ENCODE results near the gene OXNAD1.

Gene OXNAD1

GRCh38 chr3:16346413-16347081, 81.5 kb downstream of the OXNAD1 start:
- Histone ChIP-seq H3K4me1 (ENCODE audit: low read length) (no peaks in the 10 kb centered on the region), H3K4me2 (ENCODE audit: low read depth, low read length) (no peak overlapping the region), H4K20me1 (ENCODE audit: insufficient read depth, low read length) (no peaks in the 10 kb centered on the region), H3K9ac (ENCODE audit: low read length) (no peak overlapping the region), H3K79me2 (ENCODE audit: low read length) (no peaks in the 10 kb centered on the region), H3K27ac (ENCODE audit: low read length) (no peak overlapping the region), H3F3A (ENCODE audit: insufficient read depth, low read length) (no peaks in the 10 kb centered on the region), H2AFZ (ENCODE audit: low read length) (no peak overlapping the region), H3K4me3 (ENCODE audit: low read length) (no peak overlapping the region), H3K9me3 (replicated peaks; ENCODE audit: insufficient read depth, low read length) (no peaks in the 10 kb centered on the region), H3K9me2 (replicated peaks; ENCODE audit: insufficient read depth, low read length) (no peaks in the 10 kb centered on the region), H3K36me3 (replicated peaks; ENCODE audit: insufficient read depth, low read length) (no peaks in the 10 kb centered on the region), H3K27me3 (replicated peaks; ENCODE audit: insufficient read depth, low read length) (no peaks in the 10 kb centered on the region)
- TF ChIP-seq, protein P1, sequence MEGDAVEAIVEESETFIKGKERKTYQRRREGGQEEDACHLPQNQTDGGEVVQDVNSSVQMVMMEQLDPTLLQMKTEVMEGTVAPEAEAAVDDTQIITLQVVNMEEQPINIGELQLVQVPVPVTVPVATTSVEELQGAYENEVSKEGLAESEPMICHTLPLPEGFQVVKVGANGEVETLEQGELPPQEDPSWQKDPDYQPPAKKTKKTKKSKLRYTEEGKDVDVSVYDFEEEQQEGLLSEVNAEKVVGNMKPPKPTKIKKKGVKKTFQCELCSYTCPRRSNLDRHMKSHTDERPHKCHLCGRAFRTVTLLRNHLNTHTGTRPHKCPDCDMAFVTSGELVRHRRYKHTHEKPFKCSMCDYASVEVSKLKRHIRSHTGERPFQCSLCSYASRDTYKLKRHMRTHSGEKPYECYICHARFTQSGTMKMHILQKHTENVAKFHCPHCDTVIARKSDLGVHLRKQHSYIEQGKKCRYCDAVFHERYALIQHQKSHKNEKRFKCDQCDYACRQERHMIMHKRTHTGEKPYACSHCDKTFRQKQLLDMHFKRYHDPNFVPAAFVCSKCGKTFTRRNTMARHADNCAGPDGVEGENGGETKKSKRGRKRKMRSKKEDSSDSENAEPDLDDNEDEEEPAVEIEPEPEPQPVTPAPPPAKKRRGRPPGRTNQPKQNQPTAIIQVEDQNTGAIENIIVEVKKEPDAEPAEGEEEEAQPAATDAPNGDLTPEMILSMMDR (IDR thresholded peaks at IDR 0.05; ENCODE audit: low read length): no peak
- no peak for TF ChIP-seq EZH2phosphoT487 (IDR thresholded peaks at IDR 0.05; ENCODE audit: low read length)
- no peak for TF ChIP-seq EZH2 (optimal IDR thresholded peaks at IDR 0.05; ENCODE audit: low read depth, low read length)
- no peak for DNase-seq

DNA sequence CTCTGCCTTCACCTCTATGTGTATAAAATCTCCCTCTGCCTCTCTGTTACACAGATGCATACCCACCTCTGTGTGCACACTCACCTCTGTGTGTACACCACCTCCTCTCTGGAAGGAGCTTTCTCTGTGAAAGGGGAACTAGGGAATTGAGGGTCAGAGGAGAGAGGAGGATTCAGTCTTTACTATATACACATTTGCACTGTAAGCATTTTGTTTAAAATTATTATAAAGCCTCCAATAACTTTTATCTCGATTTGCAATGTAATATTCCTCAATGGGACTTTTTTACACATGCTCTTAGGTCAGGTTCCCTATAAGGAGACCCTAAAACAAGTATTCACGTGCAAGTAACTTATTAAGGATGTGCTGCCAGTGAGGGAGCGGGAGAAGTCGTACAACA, 82.5 kb downstream of the OXNAD1 start:
- TF ChIP-seq EZH2 (optimal IDR thresholded peaks at IDR 0.05; ENCODE audit: low read depth, low read length): no peak
- no peak for TF ChIP-seq EZH2phosphoT487 (IDR thresholded peaks at IDR 0.05; ENCODE audit: low read length)
- TF ChIP-seq, protein P1 (IDR thresholded peaks at IDR 0.05; ENCODE audit: low read length): no peak
- Histone ChIP-seq H4K20me1 (ENCODE audit: insufficient read depth, low read length) (no peaks in the 10 kb centered on the region), H2AFZ (ENCODE audit: low read length) (no peak overlapping the region), H3K79me2 (ENCODE audit: low read length) (no peaks in the 10 kb centered on the region), H3K9me3 (replicated peaks; ENCODE audit: insufficient read depth, low read length) (no peaks in the 10 kb centered on the region), H3K9ac (ENCODE audit: low read length) (no peak overlapping the region), H3K27ac (ENCODE audit: low read length) (no peak overlapping the region), H3K4me1 (ENCODE audit: low read length) (no peaks in the 10 kb centered on the region), H3K4me3 (ENCODE audit: low read length) (no peak overlapping the region), H3K4me2 (ENCODE audit: low read depth, low read length) (no peak overlapping the region), H3K9me2 (replicated peaks; ENCODE audit: insufficient read depth, low read length) (no peaks in the 10 kb centered on the region), H3F3A (ENCODE audit: insufficient read depth, low read length) (no peaks in the 10 kb centered on the region), H3K27me3 (replicated peaks; ENCODE audit: insufficient read depth, low read length) (no peaks in the 10 kb centered on the region), H3K36me3 (replicated peaks; ENCODE audit: insufficient read depth, low read length) (no peaks in the 10 kb centered on the region)
- DNase-seq: no peak

GRCh38 chr3:16349986-16350596, 85.1 kb downstream of the OXNAD1 start:
- H3K79me2 ChIP-seq (ENCODE audit: low read length): no peaks in the 10 kb centered on the region

More at GRCh38 chr3:16349986-16350596, 85.1 kb downstream of the OXNAD1 start:
- no peak for DNase-seq
- no peak overlapping the region for H3K4me3 ChIP-seq (ENCODE audit: low read length)
- no peaks in the 10 kb centered on the region for H3K36me3 ChIP-seq (replicated peaks; ENCODE audit: insufficient read depth, low read length)
- H2AFZ ChIP-seq (ENCODE audit: low read length): no peak overlapping the region
- H4K20me1 ChIP-seq (ENCODE audit: insufficient read depth, low read length): no peaks in the 10 kb centered on the region
- H3K9ac ChIP-seq (ENCODE audit: low read length): no peak overlapping the region
- no peaks in the 10 kb centered on the region for H3K4me1 ChIP-seq (ENCODE audit: low read length)
- no peaks in the 10 kb centered on the region for H3K9me2 ChIP-seq (replicated peaks; ENCODE audit: insufficient read depth, low read length)
- H3K27me3 ChIP-seq (replicated peaks; ENCODE audit: insufficient read depth, low read length): no peaks in the 10 kb centered on the region
- H3K9me3 ChIP-seq (replicated peaks; ENCODE audit: insufficient read depth, low read length): no peaks in the 10 kb centered on the region
- H3F3A ChIP-seq (ENCODE audit: insufficient read depth, low read length): no peaks in the 10 kb centered on the region
- no peak overlapping the region for H3K4me2 ChIP-seq (ENCODE audit: low read depth, low read length)
- TF ChIP-seq EZH2 (optimal IDR thresholded peaks at IDR 0.05; ENCODE audit: low read depth, low read length) (no peak), EZH2phosphoT487 (IDR thresholded peaks at IDR 0.05; ENCODE audit: low read length) (no peak)
- TF ChIP-seq, protein P1 (IDR thresholded peaks at IDR 0.05; ENCODE audit: low read length): no peak
- H3K27ac ChIP-seq (ENCODE audit: low read length): no peak overlapping the region

Measured in MM.1S (cell line).